AG04449 (cell line): ENCODE measurements around the gene NLRP6.

ENCODE experiments used
- CTCF ChIA-PET: fragments of 350-600 bp; formaldehyde crosslinking; extraction: SDS; loops from one replicate; lab custom pipeline; 2021; ENCODE audit warnings: antibody characterized with exemption; lab: Yijun Ruan, JAX
- POLR2A ChIA-PET: fragments of 400-600, 350-600 bp; formaldehyde crosslinking; extraction: SDS; loops from one replicate; lab custom pipeline; 2020; ENCODE audit warnings: antibody characterized with exemption, inconsistent platforms; lab: Yijun Ruan, JAX
- DNase-seq: peaks from one replicate; pipeline ENCODE4 v3.0.0-alpha.2; 2010; ENCODE audit warnings: low read depth, low spot score
- H3K4me3 ChIP-seq: 2 replicates; pipeline ENCODE4 v1.5.1; 2011; ENCODE audit warnings: low read depth, mild to moderate bottlenecking, control low read depth, low read length
- TF ChIP-seq, protein P1 (sequence below): IDR thresholded peaks from one replicate; pipeline ENCODE4 v1.5.1; 2011; ENCODE audit warnings: mild to moderate bottlenecking, moderate library complexity, low read length, control low read depth, inconsistent platforms; ENCODE audit not compliant: insufficient read depth; ENCODE audit errors: missing control alignments

NLRP6 gene

DNA sequence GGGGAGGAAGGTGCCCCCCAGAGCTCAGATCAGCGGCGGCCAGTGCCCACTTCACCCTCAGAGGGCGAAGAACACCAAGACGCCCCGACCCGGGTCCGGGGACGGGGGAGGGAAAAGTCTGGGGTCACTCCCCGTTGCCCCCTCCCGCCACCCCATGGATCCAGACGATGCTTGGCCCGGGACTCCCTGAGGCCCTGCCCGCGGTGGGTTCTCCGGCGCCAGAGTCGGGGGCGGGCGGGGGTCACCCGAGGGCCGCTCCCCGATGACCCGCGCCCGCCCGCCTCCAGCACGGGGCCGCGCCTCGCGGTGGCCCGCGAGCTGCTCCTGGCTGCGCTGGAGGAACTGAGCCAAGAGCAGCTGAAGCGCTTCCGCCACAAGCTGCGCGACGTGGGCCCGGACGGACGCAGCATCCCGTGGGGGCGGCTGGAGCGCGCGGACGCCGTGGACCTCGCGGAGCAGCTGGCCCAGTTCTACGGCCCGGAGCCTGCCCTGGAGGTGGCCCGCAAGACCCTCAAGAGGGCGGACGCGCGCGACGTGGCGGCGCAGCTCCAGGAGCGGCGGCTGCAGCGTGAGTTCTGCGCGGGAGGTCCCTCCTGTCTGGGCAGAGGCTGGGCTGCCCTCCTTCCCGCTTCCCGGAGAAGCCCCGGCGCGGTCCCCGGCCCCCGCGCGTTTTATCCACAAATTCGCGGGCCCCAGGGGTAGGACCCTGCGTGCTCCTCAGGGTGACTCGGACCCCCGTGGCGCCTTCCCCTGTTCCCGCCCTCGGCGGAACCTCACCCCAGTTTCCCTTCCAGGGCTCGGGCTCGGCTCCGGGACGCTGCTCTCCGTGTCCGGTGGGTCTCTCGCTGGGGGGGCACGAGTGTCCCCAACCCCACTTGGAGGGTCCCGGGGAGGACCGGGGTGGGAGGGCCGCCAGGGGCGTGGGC, 1.1 kb downstream of the NLRP6 start:
- TF ChIP-seq, protein P1, sequence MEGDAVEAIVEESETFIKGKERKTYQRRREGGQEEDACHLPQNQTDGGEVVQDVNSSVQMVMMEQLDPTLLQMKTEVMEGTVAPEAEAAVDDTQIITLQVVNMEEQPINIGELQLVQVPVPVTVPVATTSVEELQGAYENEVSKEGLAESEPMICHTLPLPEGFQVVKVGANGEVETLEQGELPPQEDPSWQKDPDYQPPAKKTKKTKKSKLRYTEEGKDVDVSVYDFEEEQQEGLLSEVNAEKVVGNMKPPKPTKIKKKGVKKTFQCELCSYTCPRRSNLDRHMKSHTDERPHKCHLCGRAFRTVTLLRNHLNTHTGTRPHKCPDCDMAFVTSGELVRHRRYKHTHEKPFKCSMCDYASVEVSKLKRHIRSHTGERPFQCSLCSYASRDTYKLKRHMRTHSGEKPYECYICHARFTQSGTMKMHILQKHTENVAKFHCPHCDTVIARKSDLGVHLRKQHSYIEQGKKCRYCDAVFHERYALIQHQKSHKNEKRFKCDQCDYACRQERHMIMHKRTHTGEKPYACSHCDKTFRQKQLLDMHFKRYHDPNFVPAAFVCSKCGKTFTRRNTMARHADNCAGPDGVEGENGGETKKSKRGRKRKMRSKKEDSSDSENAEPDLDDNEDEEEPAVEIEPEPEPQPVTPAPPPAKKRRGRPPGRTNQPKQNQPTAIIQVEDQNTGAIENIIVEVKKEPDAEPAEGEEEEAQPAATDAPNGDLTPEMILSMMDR: no peak
- no peak overlapping the region for H3K4me3 ChIP-seq
- no peak for DNase-seq
- ChIA-PET CTCF (interaction anchor here (1.6 kb wide), 1 partner anchor 29 kb away, joined by 5 read pairs; no protein-coding TSS in a partner anchor), POLR2A (no interaction called here)

DNA sequence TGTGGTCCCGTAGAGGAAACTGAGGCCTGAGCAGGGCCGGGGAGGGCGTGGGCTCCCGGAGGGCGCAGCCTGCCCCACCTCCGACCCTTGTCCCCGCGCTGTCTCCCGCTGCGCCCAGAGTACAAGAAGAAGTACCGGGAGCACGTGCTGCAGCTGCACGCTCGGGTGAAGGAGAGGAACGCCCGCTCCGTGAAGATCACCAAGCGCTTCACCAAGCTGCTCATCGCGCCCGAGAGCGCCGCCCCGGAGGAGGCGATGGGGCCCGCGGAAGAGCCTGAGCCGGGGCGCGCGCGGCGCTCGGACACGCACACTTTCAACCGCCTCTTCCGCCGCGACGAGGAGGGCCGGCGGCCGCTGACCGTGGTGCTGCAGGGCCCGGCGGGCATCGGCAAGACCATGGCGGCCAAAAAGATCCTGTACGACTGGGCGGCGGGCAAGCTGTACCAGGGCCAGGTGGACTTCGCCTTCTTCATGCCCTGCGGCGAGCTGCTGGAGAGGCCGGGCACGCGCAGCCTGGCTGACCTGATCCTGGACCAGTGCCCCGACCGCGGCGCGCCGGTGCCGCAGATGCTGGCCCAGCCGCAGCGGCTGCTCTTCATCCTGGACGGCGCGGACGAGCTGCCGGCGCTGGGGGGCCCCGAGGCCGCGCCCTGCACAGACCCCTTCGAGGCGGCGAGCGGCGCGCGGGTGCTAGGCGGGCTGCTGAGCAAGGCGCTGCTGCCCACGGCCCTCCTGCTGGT, 1.9 kb downstream of the NLRP6 start:
- ChIA-PET POLR2A (no interaction called here), CTCF (no interaction called here)
- no peak for DNase-seq
- TF ChIP-seq, protein P1: no peak
- no peak overlapping the region; the same call in none of the 2 replicates for H3K4me3 ChIP-seq

DNA sequence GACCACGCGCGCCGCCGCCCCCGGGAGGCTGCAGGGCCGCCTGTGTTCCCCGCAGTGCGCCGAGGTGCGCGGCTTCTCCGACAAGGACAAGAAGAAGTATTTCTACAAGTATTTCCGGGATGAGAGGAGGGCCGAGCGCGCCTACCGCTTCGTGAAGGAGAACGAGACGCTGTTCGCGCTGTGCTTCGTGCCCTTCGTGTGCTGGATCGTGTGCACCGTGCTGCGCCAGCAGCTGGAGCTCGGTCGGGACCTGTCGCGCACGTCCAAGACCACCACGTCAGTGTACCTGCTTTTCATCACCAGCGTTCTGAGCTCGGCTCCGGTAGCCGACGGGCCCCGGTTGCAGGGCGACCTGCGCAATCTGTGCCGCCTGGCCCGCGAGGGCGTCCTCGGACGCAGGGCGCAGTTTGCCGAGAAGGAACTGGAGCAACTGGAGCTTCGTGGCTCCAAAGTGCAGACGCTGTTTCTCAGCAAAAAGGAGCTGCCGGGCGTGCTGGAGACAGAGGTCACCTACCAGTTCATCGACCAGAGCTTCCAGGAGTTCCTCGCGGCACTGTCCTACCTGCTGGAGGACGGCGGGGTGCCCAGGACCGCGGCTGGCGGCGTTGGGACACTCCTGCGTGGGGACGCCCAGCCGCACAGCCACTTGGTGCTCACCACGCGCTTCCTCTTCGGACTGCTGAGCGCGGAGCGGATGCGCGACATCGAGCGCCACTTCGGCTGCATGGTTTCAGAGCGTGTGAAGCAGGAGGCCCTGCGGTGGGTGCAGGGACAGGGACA, 2.7 kb downstream of the NLRP6 start:
- CTCF ChIA-PET: interaction anchor here (1.4 kb wide), 1 partner anchor 82 kb away, joined by 4 read pairs; no protein-coding TSS in a partner anchor
- no peak overlapping the region for H3K4me3 ChIP-seq
- POLR2A ChIA-PET: no interaction called here
- TF ChIP-seq, protein P1: no peak
- no peak for DNase-seq

DNA sequence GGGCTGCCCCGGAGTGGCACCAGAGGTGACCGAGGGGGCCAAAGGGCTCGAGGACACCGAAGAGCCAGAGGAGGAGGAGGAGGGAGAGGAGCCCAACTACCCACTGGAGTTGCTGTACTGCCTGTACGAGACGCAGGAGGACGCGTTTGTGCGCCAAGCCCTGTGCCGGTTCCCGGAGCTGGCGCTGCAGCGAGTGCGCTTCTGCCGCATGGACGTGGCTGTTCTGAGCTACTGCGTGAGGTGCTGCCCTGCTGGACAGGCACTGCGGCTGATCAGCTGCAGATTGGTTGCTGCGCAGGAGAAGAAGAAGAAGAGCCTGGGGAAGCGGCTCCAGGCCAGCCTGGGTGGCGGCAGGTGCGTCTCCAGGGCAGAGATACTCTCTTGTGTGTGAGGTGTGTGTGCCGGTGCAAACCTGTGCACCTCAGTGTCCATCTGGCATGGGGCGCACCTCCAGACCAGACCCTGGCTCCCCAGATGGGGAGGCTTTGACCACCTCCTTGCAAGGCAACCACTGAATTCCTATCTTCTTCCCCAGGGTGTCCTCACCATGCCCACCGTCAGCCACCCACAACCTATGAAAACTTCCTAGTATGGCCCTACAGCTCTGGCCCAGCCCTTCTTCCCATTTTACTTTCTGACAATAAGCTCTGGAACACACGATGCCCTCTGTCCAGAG, 3.4 kb downstream of the NLRP6 start:
- TF ChIP-seq, protein P1: no peak
- no peak overlapping the region for H3K4me3 ChIP-seq
- DNase-seq: no peak
- ChIA-PET CTCF (interaction anchor here (1.4 kb wide), 1 partner anchor 81 kb away, joined by 4 read pairs; no protein-coding TSS in a partner anchor), POLR2A (no interaction called here)

DNA sequence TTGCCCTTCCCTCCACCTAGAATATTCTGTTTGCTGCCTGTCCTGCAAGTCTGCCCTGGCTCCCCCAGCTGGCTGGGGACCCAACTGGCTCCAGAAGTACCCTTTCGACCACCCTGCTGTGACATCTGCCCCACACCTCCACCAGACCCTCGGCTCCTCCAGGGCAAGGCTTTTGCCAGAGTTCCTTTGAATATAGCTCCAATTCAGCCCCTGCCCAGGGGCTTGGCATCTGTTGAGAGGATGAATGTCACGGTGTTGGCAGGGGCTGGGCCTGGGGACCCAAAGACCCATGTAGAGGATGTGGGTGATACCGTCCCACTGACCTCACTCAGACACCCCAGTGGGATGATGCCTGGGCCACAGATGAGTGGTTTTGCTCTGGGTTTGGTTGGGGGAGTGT, 4.0 kb downstream of the NLRP6 start:
- TF ChIP-seq, protein P1: no peak
- no peak for DNase-seq
- CTCF ChIA-PET: interaction anchor here (1.4 kb wide), 1 partner anchor 80 kb away, joined by 4 read pairs; no protein-coding TSS in a partner anchor
- POLR2A ChIA-PET: no interaction called here
- H3K4me3 ChIP-seq: no peak overlapping the region
